ENCODE results near the gene KCNJ10.

GRCh38 chr1:160115545-160116282, 45.8 kb upstream of the KCNJ10 start, which contains the start of gene ATP1A2:
- TF ChIP-seq CTCF (conservative IDR thresholded peaks at IDR 0.05; ENCODE audit: low read length) (no peak), EZH2phosphoT487 (IDR thresholded peaks at IDR 0.05; ENCODE audit: borderline replicate concordance, low read depth, low read length) (no peak)
